RWPE1 (cell line): ENCODE results near the gene RFNG.

Source experiments
- CTCF ChIA-PET: fragments of 350-600 bp; sonication (Branson Sonifier 250); formaldehyde crosslinking; extraction: SDS; loops from one replicate; lab custom pipeline; 2021; lab: Yijun Ruan, JAX
- POLR2A ChIA-PET: fragments of 400-600 bp; formaldehyde crosslinking; extraction: SDS; loops from one replicate; lab custom pipeline; 2020; ENCODE audit warnings: antibody characterized with exemption; ENCODE audit not compliant: low non-redundant PET; lab: Yijun Ruan, JAX
- DNase-seq: peaks from one replicate; pipeline ENCODE4 v3.0.0; 2012; ENCODE audit warnings: low spot score
- H3K27ac ChIP-seq: fragments of 450-650 bp; 2 replicates; pipeline ENCODE4 v1.5.1; 2017
- TF ChIP-seq, protein P1 (sequence below): fragments of 450-650 bp; conservative IDR thresholded peaks from 2 replicates; pipeline ENCODE4 v1.5.1; 2017; ENCODE audit warnings: low read depth, mild to moderate bottlenecking

Gene RFNG

DNA sequence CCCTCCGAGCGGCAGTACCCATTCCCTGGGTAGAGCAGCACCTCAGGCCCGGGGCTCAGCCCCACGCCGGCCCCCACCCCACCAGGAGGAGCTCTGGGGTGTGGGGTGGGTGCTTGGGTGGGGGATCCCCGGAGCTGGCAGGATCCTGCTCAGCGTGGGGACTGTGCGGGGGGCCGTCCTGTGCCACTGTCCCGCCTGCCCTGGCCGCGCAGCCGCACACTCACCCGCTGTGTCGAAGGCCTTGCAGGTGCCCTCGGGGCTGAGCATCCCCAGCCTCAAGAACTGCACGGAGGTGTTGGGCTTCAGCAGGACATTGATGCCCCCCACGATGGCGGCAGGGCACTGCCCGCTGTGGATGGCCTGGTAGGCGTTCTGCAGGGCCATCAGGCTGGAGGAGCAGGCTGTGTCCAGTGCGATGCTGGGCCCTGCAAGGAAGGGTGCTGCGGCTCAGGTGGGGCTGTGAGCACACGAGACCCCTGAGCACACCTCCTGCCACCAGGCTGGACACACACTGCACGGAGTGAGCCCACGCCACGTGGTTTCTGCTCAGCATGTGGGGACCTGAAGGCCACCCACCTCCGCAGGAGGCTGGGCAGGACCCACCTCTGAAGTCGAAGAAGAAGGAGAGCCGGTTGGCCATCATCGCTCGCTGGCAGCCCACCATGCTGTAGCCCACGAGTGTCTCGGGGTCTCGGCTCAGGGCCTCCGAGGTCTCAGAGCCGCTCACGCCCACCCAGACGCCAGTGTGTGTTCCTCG lies 41.6 kb upstream of the RFNG start:
- H3K27ac ChIP-seq = peak overlapping the region; percentile 96
- CTCF ChIA-PET = no interaction called here

DNA sequence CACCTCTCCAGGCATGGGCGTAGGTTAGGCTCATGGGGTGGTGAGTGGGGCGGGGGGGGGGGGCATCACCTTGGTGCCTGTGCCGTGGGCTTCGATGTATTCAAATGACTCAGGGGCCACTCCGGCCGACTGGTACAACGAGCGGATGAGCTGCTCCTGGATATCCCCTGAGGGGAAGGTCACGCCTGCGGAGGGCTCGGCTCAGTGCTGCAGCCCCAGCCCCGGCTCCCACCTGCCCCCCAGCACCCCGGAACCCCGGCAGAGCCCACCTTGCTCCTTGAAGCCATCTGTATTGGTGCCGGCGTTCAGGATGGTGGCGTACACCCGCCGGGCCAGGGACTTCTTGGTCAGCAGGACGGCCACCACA lies 41.0 kb upstream of the RFNG start:
- ChIA-PET CTCF (interaction anchor here (0.9 kb wide), 1 partner anchor 62 kb away, joined by 3 read pairs; no protein-coding TSS in a partner anchor), POLR2A (no interaction called here)
- TF ChIP-seq, protein P1, sequence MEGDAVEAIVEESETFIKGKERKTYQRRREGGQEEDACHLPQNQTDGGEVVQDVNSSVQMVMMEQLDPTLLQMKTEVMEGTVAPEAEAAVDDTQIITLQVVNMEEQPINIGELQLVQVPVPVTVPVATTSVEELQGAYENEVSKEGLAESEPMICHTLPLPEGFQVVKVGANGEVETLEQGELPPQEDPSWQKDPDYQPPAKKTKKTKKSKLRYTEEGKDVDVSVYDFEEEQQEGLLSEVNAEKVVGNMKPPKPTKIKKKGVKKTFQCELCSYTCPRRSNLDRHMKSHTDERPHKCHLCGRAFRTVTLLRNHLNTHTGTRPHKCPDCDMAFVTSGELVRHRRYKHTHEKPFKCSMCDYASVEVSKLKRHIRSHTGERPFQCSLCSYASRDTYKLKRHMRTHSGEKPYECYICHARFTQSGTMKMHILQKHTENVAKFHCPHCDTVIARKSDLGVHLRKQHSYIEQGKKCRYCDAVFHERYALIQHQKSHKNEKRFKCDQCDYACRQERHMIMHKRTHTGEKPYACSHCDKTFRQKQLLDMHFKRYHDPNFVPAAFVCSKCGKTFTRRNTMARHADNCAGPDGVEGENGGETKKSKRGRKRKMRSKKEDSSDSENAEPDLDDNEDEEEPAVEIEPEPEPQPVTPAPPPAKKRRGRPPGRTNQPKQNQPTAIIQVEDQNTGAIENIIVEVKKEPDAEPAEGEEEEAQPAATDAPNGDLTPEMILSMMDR = no peak
- H3K27ac ChIP-seq = peak overlapping the region; percentile 96
- no peak for DNase-seq

More for the DNA sequence above, 41.6 kb upstream of the RFNG start:
- DNase-seq = no peak
- TF ChIP-seq, protein P1 = no peak
- POLR2A ChIA-PET = no interaction called here

DNA sequence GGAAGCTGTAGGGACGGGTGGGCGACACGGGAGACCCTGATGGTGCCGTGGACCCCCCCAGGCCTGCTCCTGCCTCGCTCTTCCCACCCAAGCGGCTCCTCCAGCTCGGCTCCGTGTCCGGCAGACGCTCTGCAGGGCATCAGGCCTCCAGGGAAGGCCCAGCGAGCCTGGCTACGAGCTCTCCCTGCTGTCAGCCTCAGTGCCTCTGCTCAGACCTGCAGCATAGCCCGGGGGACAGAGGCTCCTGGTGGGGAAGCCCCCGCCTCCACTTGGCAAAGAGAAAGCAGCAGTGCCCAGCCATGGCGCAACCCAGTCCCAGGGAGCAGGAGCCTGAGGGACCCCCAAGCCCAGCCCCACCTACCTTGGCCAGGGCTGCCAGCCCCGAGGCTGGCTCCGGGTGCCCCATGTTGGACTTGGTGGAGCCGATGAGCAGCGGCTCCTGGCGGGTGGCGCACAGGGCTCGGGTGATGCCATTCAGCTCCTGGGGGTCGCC lies 40.5 kb upstream of the RFNG start:
- H3K27ac ChIP-seq = peak overlapping the region; percentile 96
- ChIA-PET POLR2A (no interaction called here), CTCF (interaction anchor here (0.9 kb wide), 1 partner anchor 62 kb away, joined by 3 read pairs; no protein-coding TSS in a partner anchor)
- DNase-seq = no peak
- TF ChIP-seq, protein P1 = no peak

DNA sequence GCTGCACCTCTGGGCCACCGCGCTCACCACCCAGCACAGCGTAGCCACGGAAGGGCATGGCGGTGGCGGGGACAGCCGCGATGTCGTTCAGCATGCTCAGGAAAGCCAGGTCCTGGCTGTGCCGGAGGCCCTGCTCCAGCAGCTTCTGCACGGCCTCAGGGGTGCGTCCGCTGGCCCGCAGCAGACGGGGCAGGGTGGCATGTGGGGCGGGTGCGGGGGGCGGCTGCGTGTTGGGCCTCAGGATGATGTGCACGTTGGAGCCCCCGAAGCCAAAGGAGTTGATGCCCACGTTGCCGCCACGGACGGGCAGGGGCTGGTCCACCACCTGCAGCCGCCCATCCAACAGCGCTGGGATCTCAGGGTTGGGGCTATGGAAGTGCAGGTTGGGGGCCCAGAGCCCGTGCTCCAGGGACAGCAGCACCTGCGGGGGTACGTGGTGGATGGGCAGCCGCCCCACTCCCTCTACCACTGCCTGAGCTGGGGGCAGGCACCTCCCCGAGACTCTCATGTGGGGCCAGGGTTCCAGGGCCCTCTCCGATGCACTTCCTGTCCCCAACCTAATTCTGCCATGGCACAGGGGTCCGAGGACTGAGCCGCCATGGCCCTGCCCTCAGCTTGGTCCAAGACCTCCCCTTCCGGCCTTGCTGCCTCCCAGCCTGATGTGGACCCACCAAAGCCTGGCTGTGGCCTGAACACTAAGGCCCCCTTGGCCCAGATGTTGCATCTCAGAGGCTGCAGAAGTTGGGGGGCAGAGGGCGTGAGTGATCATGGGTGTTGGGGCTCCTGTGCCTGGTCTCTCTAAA lies 39.9 kb upstream of the RFNG start:
- POLR2A ChIA-PET = no interaction called here
- TF ChIP-seq, protein P1 = no peak
- no peak for DNase-seq
- H3K27ac ChIP-seq = peak overlapping the region; percentile 96
- CTCF ChIA-PET = interaction anchor here (0.9 kb wide), 1 partner anchor 61 kb away, joined by 3 read pairs; no protein-coding TSS in a partner anchor

DNA sequence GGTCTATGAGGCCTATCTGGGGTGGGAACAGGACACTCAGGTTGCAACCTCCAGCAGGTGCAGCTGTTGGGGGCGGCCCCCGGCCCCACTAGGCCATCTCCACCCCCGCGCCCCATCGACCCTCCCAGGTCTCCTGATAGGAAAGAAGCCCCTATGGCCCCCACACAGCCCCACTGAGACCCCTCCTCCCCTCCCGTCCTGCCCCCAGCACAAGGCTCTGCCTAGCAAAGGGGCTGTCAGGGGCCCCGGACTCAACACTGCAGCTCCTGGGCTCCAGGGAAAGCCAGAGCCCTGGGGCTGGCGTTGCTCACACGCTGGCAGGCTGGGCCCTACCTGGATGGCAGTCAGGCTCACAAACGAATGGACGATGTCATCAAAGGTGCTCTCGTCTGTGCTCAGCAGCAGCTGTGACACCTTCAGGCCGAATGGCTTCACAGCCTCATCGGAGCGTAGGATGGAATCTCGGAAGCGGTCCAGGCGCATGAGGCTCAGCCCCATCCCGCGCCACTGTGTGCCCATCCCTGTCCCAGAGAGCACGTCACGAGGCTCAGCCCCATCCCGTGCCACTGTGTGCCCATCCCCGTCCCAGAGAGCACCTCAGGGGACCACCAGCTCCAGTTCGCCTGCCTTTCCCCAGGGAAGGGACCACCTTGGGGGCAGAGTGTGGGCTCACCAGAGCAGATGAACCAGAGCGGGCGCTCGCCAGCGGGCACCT lies 39.1 kb upstream of the RFNG start:
- POLR2A ChIA-PET = interaction anchor here (0.9 kb wide), 1 partner anchor 15 kb away, joined by 5 read pairs; no protein-coding TSS in a partner anchor
- H3K27ac ChIP-seq = peak overlapping the region; percentile 96
- CTCF ChIA-PET = interaction anchor here (1.3 kb wide), 1 partner anchor 60 kb away, joined by 3 read pairs; no protein-coding TSS in a partner anchor
- DNase-seq = no peak
- TF ChIP-seq, protein P1 = no peak
